HepG2 (cell line): ENCODE data around the gene KIF17. TPM values are rescaled to one million over a fixed set of nuclear protein-coding genes. Genes with fewer than 3 reads are reported as not detected.

Experiments used
- ATF7 ChIP-seq, 2 experiments: fragments of 450-650 bp in 1 of 2; sonication (generic) in 1 of 2; formaldehyde crosslinking in 1 of 2; IDR thresholded peaks; 2 replicates each; pipeline versions ENCODE4 v1.4.0 to v1.6.1; 2016 to 2020; ENCODE audit warnings: antibody characterized with exemption in 1 of 2, mild to moderate bottlenecking in 1 of 2, missing genetic modification reagents in 1 of 2
- ATF7-NPFF ChIP-seq: sonication (generic); formaldehyde crosslinking; IDR thresholded peaks from 2 replicates; pipeline ENCODE4 v1.8.1; 2023; ENCODE audit warnings: mild to moderate bottlenecking, low read depth, missing genetic modification reagents, moderate library complexity
- ESRRA ChIP-seq: sonication (generic); formaldehyde crosslinking; IDR thresholded peaks from 2 replicates; pipeline ENCODE4 v1.5.1; 2020; ENCODE audit warnings: mild to moderate bottlenecking, low read depth, missing genetic modification reagents
- KDM4B ChIP-seq: sonication (generic); formaldehyde crosslinking; IDR thresholded peaks from 2 replicates; pipeline ENCODE4 v1.4.0; 2020; ENCODE audit warnings: missing genetic modification reagents
- KLF6 ChIP-seq: IDR thresholded peaks from 2 replicates; pipeline ENCODE4 v1.8.0; 2016; ENCODE audit warnings: missing biosample characterization, missing genetic modification reagents
- MBNL3 ChIP-seq: fragments of 250-450 bp; sonication (Bioruptor Pico); conservative IDR thresholded peaks from 2 replicates; pipeline ENCODE4 v1.8.0; 2022; ENCODE audit warnings: mild to moderate bottlenecking, inconsistent platforms
- NBN ChIP-seq: fragments of 450-650 bp; conservative IDR thresholded peaks from 2 replicates; pipeline ENCODE4 v1.6.1; 2017
- PATZ1 ChIP-seq: sonication (generic); formaldehyde crosslinking; IDR thresholded peaks from 2 replicates; pipeline ENCODE4 v1.4.0; 2020; ENCODE audit warnings: missing genetic modification reagents
- PLRG1 ChIP-seq: fragments of 450-650 bp; conservative IDR thresholded peaks from 2 replicates; pipeline ENCODE4 v1.6.1; 2016
- SETDB1 ChIP-seq: sonication (generic); formaldehyde crosslinking; IDR thresholded peaks from 2 replicates; pipeline ENCODE4 v1.5.1; 2020; ENCODE audit warnings: missing genetic modification reagents, mild to moderate bottlenecking, borderline replicate concordance
- SMYD3 ChIP-seq: sonication (generic); formaldehyde crosslinking; IDR thresholded peaks from 2 replicates; pipeline ENCODE4 v1.8.1; 2023; ENCODE audit warnings: mild to moderate bottlenecking, missing genetic modification reagents
- SOX13 ChIP-seq, 3 experiments: fragments of 450-650 bp in 1 of 3; sonication (generic) in 1 of 3; formaldehyde crosslinking in 1 of 3; IDR thresholded peaks in 2 of 3; conservative IDR thresholded peaks in 1 of 3; 2 replicates each; pipeline versions ENCODE4 v1.5.0 to v1.6.1; 2016 to 2020; ENCODE audit warnings: antibody characterized with exemption in 1 of 3, mild to moderate bottlenecking in 1 of 3, missing compliant biosample characterization in 1 of 3, missing genetic modification reagents in 1 of 3, moderate library complexity in 1 of 3
- THAP11 ChIP-seq: IDR thresholded peaks from 2 replicates; pipeline ENCODE4 v1.6.1; 2016; ENCODE audit warnings: missing biosample characterization, missing genetic modification reagents
- ZFAT ChIP-seq: sonication (generic); formaldehyde crosslinking; conservative IDR thresholded peaks from 2 replicates; pipeline ENCODE4 v1.8.1; 2023; ENCODE audit warnings: missing genetic modification reagents, inconsistent platforms
- ZFX ChIP-seq: sonication (generic); formaldehyde crosslinking; IDR thresholded peaks from 2 replicates; pipeline ENCODE4 v1.4.0; 2020; ENCODE audit warnings: mild to moderate bottlenecking, low read depth, missing genetic modification reagents, moderate library complexity
- ZMYM4 ChIP-seq: sonication (generic); formaldehyde crosslinking; IDR thresholded peaks from 2 replicates; pipeline ENCODE4 v1.8.1; 2023; ENCODE audit warnings: mild to moderate bottlenecking, missing genetic modification reagents
- ZNF3 ChIP-seq: IDR thresholded peaks from 2 replicates; pipeline ENCODE4 v1.7.0; 2017; ENCODE audit warnings: inconsistent platforms
- ZNF441 ChIP-seq: sonication (generic); formaldehyde crosslinking; IDR thresholded peaks from 2 replicates; pipeline ENCODE4 v1.7.0; 2021; ENCODE audit warnings: missing genetic modification reagents, borderline replicate concordance
- ZNF605 ChIP-seq: sonication (generic); formaldehyde crosslinking; IDR thresholded peaks from 2 replicates; pipeline ENCODE4 v1.8.0; 2022; ENCODE audit warnings: mild to moderate bottlenecking, missing genetic modification reagents
- ZNF660 ChIP-seq: sonication (generic); formaldehyde crosslinking; IDR thresholded peaks from 2 replicates; pipeline ENCODE4 v1.5.1; 2020; ENCODE audit warnings: mild to moderate bottlenecking, low read depth, missing genetic modification reagents, borderline replicate concordance
- ZNF674 ChIP-seq: sonication (generic); formaldehyde crosslinking; IDR thresholded peaks from 2 replicates; pipeline ENCODE4 v1.5.0; 2020; ENCODE audit warnings: low read depth, mild to moderate bottlenecking, missing genetic modification reagents
- ZNF749 ChIP-seq: sonication (generic); formaldehyde crosslinking; IDR thresholded peaks from 2 replicates; pipeline ENCODE4 v1.8.0; 2022; ENCODE audit warnings: mild to moderate bottlenecking, missing genetic modification reagents, moderate library complexity, borderline replicate concordance
- ZNF800 ChIP-seq: sonication (generic); formaldehyde crosslinking; IDR thresholded peaks from 2 replicates; pipeline ENCODE4 v1.4.0; 2020; ENCODE audit warnings: missing genetic modification reagents
- polyA plus RNA-seq, 8 experiments: library from polyadenylated mRNA; depleted of rRNA in 3 of 8; stranded (reverse) in 7 of 8; unstranded in 1 of 8; fragments of >200 nt; fragmentation: Illumina TruSeq in 4 of 8; extraction: Trizol in 4 of 8; gene quantifications; 2 replicates each; pipeline versions ENCODE4 v1.2.1 to v1.2.3, GENCODE V29; 2011 to 2016; ENCODE audit warnings: low read depth in 4 of 8, missing spikeins in 1 of 8, mixed read lengths in 1 of 8; ENCODE audit not compliant: insufficient read depth in 1 of 8
- total RNA-seq, 5 experiments: library from RNA; depleted of rRNA; stranded (reverse); fragments of >200 nt; fragmentation: Illumina TruSeq; extraction: Trizol; gene quantifications; 2 replicates each; pipeline ENCODE4 v1.2.3, GENCODE V29; 2016; ENCODE audit warnings: low read depth in 1 of 5
- TF ChIP-seq, protein P1 (sequence below): sonication (generic); formaldehyde crosslinking; IDR thresholded peaks from 2 replicates; pipeline ENCODE4 v1.4.0; 2020; ENCODE audit warnings: mild to moderate bottlenecking, missing genetic modification reagents

The KIF17 gene
- total and polyA plus RNA-seq, 2 of the 13 experiments (the other 11 are each of a cell fraction or from before 2014, with no cell fraction given): 0.24 to 0.44 TPM

- TF ChIP-seq ZNF605 (CRISPR knock-in tag) (peak; percentile 32; the same call in 1 of the 2 replicates), ZMYM4 (CRISPR knock-in tag) (peak; percentile 71), ZNF3 (CRISPR knock-in tag) (no peak), THAP11 (peak; percentile 33; the same call in 1 of the 2 replicates), SMYD3 (CRISPR knock-in tag) (no peak), PLRG1 (no peak), MBNL3 (no peak), ZFAT (no peak), ZFX (CRISPR knock-in tag) (peak; percentile 75), PATZ1 (CRISPR knock-in tag) (peak; percentile 91), ATF7-NPFF (CRISPR knock-in tag) (no peak), NBN (no peak), ZNF441 (no peak), ATF7 (IDR thresholded peaks at IDR 0.05) (no peak), ATF7 (CRISPR knock-in tag; IDR thresholded peaks at IDR 0.05) (no peak), KDM4B (CRISPR knock-in tag) (no peak), ZNF674 (CRISPR knock-in tag) (no peak), ESRRA (CRISPR knock-in tag) (no peak; the same call in 1 of the 2 replicates), ZNF749 (CRISPR knock-in tag) (peak; percentile 50; the same call in 1 of the 2 replicates), SOX13 (IDR thresholded peaks at IDR 0.05) (no peak), SOX13 (CRISPR knock-in tag; conservative IDR thresholded peaks at IDR 0.05 in 1 of 2, IDR thresholded peaks at IDR 0.05 in 1 of 2) (no peak), ZNF800 (CRISPR knock-in tag) (no peak), ZNF660 (CRISPR knock-in tag) (no peak), SETDB1 (CRISPR knock-in tag) (no peak), KLF6 (CRISPR knock-in tag) (peak; percentile 74; the same call in 1 of the 2 replicates)
- TF ChIP-seq, protein P1, sequence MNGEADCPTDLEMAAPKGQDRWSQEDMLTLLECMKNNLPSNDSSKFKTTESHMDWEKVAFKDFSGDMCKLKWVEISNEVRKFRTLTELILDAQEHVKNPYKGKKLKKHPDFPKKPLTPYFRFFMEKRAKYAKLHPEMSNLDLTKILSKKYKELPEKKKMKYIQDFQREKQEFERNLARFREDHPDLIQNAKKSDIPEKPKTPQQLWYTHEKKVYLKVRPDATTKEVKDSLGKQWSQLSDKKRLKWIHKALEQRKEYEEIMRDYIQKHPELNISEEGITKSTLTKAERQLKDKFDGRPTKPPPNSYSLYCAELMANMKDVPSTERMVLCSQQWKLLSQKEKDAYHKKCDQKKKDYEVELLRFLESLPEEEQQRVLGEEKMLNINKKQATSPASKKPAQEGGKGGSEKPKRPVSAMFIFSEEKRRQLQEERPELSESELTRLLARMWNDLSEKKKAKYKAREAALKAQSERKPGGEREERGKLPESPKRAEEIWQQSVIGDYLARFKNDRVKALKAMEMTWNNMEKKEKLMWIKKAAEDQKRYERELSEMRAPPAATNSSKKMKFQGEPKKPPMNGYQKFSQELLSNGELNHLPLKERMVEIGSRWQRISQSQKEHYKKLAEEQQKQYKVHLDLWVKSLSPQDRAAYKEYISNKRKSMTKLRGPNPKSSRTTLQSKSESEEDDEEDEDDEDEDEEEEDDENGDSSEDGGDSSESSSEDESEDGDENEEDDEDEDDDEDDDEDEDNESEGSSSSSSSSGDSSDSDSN (CRISPR knock-in tag): peak; percentile 78
Measured at GRCh38 chr1:20696397-20697333, 21.1 kb downstream of the KIF17 start (continued).
